Stimulated activated CD8-positive, alpha-beta memory T cell treated with anti-CD3 and anti-CD28 coated beads, Interleukin-7, amount 100 ng/mL, for 1 hour (primary cell): ENCODE data around the gene HS3ST3B1.

Source experiments
- DNase-seq, 2 donors: peaks; one replicate each; pipeline ENCODE4 v3.0.0-alpha.2; 2020; ENCODE audit warnings: low read depth in 2 of 2

Gene HS3ST3B1

DNA sequence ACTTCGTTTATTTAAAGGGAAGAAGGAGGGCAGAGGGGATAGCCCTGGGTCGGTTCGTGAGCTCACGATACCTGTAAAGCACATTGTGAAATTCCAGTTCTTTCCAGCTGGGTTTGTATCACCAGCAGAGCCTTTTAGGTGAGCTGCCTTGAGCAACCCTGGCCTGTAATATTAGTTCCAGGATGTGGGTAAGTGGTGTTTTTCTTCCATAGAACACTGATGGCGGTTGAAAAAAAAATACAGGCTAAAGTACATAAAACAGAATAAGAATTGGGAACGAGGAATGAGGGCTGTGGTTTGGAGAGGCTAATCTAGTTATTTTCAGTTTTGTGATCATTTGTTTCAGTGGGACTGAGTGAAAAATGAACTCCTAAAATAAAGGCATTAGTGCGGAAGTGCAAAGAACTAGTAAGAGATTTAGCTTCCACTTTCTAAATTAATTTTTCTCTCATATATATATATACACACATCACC, 20.6 kb downstream of the HS3ST3B1 start:
- DNase-seq, result no peak

DNA sequence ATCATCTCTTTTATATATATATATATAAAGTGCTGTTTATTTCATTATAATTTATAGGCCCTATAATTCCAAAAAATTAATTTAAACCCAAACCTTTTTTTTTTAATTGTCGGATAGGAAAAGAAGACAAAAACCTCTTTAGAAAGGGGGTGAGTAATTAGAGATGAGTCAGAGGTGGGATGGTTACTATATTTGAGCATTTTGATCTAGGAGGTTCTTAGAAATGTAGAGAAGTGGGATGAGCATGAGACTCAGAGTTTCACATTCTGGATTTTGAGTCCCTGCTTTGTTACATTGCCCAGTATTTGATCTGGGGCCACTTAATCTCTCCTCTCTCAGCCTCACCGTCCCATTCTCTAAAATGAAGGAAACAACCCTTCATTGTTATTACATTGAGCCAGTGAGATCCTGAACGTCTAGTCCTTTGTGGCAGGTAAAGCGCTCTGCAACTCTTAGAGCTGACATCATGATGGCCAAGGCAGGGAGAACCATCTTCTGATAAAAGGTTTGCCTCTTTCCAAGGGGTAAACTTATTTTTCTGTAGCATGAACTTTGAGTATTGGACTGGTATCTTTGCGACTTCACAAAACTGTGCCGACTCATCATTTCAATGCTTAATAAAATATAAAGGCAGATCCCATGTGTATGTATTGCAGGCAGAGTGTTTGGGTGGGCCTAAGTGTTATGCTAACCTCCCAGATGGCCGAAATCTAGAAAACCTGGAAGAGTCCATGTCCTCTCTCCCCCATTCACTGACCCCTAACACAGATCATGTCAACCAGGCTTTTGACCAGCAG, 21.3 kb downstream of the HS3ST3B1 start:
- no peak for DNase-seq

DNA sequence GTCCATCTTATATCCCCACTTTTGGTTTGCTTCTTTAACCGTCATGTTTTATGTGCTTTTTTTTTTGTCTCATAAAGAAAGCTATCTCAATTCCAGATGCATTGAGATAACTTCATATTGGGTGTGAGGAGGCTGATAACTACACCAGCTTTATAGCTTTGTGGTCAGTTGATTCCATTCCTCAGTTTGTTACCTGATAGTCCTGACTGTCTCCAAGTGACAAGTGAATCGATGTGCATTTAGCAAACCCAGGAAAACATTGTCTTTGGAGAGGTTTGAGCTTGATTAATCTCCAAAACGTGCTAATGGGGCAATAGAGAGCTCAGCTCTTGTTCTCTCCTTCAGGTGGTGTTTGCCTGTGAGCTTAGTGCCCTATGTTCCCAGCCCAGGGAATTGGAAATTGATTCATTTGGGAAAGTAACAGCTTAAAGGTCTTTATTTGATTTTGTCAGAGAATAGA, 22.7 kb downstream of the HS3ST3B1 start:
- DNase-seq, result no peak

DNA sequence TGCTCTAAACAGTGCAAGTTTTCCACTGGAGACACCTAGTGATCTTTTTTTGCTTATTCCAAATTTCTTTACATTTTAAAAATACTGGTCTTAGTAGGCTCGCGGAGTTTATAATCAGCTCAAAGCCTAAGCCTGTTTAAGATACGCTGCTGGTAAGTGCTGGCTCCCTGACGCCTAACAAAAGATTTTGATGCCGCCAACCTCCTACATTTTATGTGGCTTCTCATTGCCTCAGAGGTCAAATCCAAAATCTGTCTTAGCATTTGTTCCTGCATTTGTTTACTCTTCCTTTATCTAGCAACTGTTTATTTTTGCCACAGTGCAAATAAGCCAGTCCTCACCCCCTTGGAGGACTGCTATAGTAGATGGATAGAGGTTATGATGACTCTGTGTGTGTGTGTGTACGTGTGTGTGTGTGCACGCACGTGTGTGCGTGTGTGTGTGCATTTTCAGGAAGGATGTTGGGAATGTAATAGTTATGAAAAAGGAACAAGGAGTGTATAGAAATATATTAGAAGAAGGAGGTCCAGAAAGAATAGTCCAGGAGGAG, 24.8 kb downstream of the HS3ST3B1 start:
- no peak for DNase-seq

GRCh38 chr17:14329900-14330491, 29.1 kb downstream of the HS3ST3B1 start:
- DNase-seq, result no peak

DNA sequence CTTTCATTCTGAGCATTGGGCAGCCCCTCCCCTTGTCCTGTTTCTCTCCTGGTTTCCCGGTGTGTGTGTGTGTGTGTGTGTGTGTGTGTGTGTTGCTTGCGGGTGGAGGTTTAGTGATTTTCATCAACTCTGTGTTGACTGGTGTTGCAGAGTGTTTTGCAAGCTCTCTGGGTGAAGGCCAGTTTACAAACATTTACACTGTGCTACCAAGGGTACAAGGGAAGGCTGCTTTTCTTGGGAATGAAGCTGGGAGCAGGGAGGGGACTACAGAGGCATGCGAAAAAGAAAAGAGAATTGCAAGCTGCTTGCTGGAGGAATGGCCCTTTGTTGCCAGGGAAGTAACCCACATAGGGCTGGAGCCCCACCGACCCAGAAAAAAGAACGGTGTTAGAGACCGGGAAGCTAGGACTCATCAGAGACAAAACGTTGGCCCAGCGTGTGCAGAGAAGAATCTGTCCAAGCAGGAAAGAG, 29.6 kb downstream of the HS3ST3B1 start:
- DNase-seq, result no peak

- no peak for DNase-seq
Observed at GRCh38 chr17:14331225-14331981, 30.5 kb downstream of the HS3ST3B1 start.

- no peak for DNase-seq
Observed at GRCh38 chr17:14331982-14332298, 31.1 kb downstream of the HS3ST3B1 start.

GRCh38 chr17:14332331-14332730, 31.4 kb downstream of the HS3ST3B1 start:
- no peak for DNase-seq

- no peak for DNase-seq
Observed at GRCh38 chr17:14333506-14333905, 32.6 kb downstream of the HS3ST3B1 start.

GRCh38 chr17:14334276-14334840, 33.5 kb downstream of the HS3ST3B1 start:
- DNase-seq, result no peak

DNA sequence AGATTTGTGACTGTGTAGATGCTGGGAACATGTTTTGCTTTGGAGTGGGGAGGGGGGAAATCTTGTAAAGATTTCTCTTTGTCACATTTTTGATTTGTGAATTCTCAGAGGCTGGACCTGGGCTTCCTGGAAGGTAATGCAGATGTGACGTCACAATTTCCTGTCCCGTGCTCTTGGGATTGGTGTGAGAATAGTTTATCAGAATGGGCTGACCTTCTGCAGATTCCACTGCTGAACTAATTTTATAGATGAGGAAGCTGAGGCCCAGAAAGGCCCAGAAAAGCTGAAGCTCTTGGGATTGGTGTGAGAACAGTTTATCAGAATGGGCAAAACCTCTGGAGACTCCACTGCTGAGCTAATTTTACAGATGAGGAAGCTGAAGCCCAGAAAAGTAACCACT, 34.0 kb downstream of the HS3ST3B1 start:
- DNase-seq, result no peak

DNA sequence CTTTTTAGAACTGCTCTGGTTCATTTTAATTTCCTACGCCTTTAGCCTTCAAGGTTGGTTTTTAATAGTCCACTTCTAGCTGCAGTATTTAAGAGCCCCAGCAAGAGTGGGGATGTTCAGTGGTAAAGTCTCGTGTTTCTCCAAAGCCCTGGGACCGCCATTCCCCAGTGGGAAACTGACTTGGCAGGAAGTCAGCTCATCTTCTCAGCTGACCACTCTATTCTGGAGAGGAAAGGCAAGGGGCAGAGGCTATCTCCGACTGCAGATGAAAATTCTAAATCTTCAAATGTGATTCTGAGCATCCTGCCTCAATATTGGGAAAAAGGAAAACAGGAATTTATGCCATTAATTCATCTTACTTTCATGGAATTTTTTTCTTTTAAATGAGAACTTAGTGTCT, 35.5 kb downstream of the HS3ST3B1 start:
- no peak for DNase-seq

DNA sequence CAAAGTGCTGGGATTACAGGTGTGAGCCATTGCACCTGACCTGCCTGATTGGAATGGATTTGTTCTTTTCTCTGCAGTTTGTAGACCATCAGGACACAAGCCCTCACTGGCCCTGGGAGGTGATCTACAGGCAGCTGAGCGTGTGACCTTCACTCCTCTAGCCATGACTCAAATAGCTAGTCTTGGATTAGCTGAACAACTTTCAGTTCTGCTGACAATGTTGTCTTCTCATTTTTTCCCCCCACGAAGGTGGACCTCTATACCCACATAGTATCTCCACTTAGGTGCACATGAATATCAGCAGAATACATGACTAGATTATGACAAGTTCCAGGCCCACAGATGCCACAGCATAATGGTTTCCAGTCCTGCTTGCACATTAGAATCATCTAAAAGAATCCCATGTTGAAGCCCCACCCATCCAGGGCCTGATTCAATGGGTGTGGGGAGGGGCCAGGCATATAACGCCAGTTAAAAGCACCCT, 36.8 kb downstream of the HS3ST3B1 start:
- DNase-seq, result no peak

- DNase-seq, result no peak
Observed at GRCh38 chr17:14340857-14341754, 40.2 kb downstream of the HS3ST3B1 start.

DNA sequence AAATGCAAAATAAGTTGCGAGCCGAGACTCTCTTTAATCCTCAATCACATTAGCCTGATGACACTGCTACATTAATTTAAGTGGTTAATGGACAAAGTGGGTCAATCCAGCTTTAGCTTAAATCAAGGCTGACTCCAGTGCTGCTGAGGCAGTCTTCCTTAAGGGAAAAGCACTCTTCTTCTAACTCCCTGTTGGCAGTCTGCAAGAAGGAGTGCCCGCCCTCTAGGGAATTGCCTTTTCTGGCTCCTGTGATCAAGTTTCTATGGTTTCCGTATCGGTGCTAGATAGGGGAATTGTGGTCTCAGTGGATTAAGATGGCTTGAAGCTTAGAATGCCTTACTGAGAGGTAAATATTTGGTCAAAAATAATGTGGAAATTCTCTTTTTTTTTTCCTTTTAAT, 41.0 kb downstream of the HS3ST3B1 start:
- no peak for DNase-seq

DNA sequence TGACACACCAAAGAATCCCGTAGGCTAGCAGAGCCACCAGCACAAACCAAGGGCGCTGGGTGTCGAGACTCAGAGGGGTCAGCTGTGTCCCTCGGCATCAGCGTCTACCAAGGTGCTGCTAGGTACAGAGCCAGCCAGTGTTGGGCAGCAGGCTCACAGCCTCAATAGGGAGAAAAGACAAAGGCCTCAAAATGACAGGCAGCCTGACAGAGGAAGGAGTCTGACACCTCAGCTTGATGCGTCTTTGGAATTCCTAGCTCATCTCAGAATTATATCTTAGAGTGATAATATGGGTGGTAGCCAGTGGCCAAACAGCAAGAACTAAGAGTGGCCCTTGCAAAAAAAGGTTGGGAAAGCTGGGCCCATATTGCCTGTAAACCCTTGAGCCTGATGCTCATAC, 45.9 kb downstream of the HS3ST3B1 start:
- DNase-seq, result no peak

DNA sequence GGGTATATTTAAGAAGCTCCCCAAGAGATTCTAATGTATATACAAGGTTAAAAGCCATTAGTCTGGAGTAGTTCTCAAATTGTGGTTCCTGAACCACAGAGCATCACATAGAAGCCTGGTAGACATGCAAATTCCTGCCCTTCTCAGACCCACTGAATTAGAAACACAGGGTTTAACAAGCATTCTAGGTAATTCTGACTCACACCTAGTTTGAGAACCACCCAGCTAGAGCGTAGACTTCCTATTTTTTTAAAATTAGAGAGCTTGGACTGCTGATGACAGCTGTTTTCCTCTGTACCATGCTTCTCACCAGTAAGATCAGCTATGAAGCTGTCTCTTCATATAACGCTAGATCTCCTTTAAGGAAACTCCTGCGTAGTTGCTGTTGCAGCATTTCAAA, 50.6 kb downstream of the HS3ST3B1 start:
- DNase-seq, result no peak

- DNase-seq, result no peak
Observed at GRCh38 chr17:14352136-14352535, 51.3 kb downstream of the HS3ST3B1 start.

GRCh38 chr17:14353861-14354474, 53.1 kb downstream of the HS3ST3B1 start:
- DNase-seq, result no peak
